Left hindlimb (tissue), 1 donor: Measurements from ENCODE around the gene RNF167.

Experiments used
- DNase-seq: peaks from one replicate; pipeline ENCODE4 v3.0.0-alpha.2; 2018

Gene RNF167

GRCh38 chr17:4986951-4987766, 47.1 kb downstream of the RNF167 start, which contains the start of gene CAMTA2:
CAMTA2 (minus strand) TSS chr17:4987675; CDS start chr17:4986222, 1,453 bp downstream.
- DNase-seq = peak; percentile 89

- DNase-seq = no peak
Observed at GRCh38 chr17:4987767-4988567, 47.9 kb downstream of the RNF167 start.

- no peak for DNase-seq
Observed at GRCh38 chr17:4994081-4994595, 54.1 kb downstream of the RNF167 start.
